Neural cell (in vitro differentiated cells): Measurements from ENCODE around the gene LCP2. TPM values are rescaled to one million over a fixed set of nuclear protein-coding genes. Genes with fewer than 3 reads are reported as not detected.

Source experiments
- H2AFZ ChIP-seq: fragments of 200-600, 300-800 bp; sonication (generic), shearing (Covaris generic); 2 replicates; pipeline ENCODE4 v1.6.0; 2014; ENCODE audit warnings: low read depth, mild to moderate bottlenecking, antibody characterized with exemption, low read length, moderate library complexity
- H3F3A ChIP-seq: fragments of 200-600 bp; shearing (Covaris generic); 2 replicates; pipeline ENCODE4 v1.6.1; 2016; ENCODE audit warnings: mild to moderate bottlenecking, moderate library complexity, mixed read lengths, antibody characterized with exemption, low read length; ENCODE audit not compliant: insufficient read depth, poor library complexity, severe bottlenecking
- H3K27ac ChIP-seq: fragments of 200-600, 300-800 bp; sonication (generic), shearing (Covaris generic); 2 replicates; pipeline ENCODE4 v1.5.1; 2014; ENCODE audit warnings: mild to moderate bottlenecking, low read length, moderate library complexity
- H3K27me3 ChIP-seq: fragments of 300-800, 200-600 bp; sonication (generic), shearing (Covaris generic); 2 replicates; pipeline ENCODE4 v1.6.0; 2014; ENCODE audit warnings: mild to moderate bottlenecking, low read depth, low read length, moderate library complexity; ENCODE audit not compliant: insufficient read depth
- H3K36me3 ChIP-seq: fragments of 300-800, 200-600 bp; sonication (generic), shearing (Covaris generic); 2 replicates; pipeline ENCODE4 v1.5.1; 2014; ENCODE audit warnings: mild to moderate bottlenecking, antibody characterized with exemption, low read length, moderate library complexity; ENCODE audit not compliant: insufficient read depth
- H3K4me2 ChIP-seq: fragments of 300-800, 200-600 bp; sonication (generic), shearing (Covaris generic); 2 replicates; pipeline ENCODE4 v1.6.0; 2014; ENCODE audit warnings: mild to moderate bottlenecking, low read length
- H3K4me3 ChIP-seq: fragments of 300-800, 200-600 bp; sonication (generic), shearing (Covaris generic); 2 replicates; pipeline ENCODE4 v1.5.1; 2014; ENCODE audit warnings: mild to moderate bottlenecking, low read length, moderate library complexity
- H3K79me2 ChIP-seq: fragments of 200-600 bp; shearing (Covaris generic); replicated peaks from 2 replicates; pipeline ENCODE4 v1.6.0; 2014; ENCODE audit warnings: mild to moderate bottlenecking, low read length, moderate library complexity; ENCODE audit not compliant: insufficient read depth
- H3K9ac ChIP-seq: fragments of 300-800, 200-600 bp; sonication (generic), shearing (Covaris generic); 2 replicates; pipeline ENCODE4 v1.6.1; 2016; ENCODE audit warnings: mild to moderate bottlenecking, low read length, mixed read lengths
- H3K9me2 ChIP-seq: fragments of 200-600 bp; shearing (Covaris generic); 2 replicates; pipeline ENCODE4 v1.6.1; 2016; ENCODE audit warnings: mild to moderate bottlenecking, low read length, mixed read lengths; ENCODE audit not compliant: insufficient read depth
- H3K9me3 ChIP-seq: fragments of 200-600, 300-800 bp; sonication (generic), shearing (Covaris generic); 2 replicates; pipeline ENCODE4 v1.6.1; 2016; ENCODE audit warnings: mild to moderate bottlenecking, mixed run types, low read length, moderate library complexity, mixed read lengths
- H4K20me1 ChIP-seq: fragments of 200-600 bp; shearing (Covaris generic); 2 replicates; pipeline ENCODE4 v1.6.1; 2016; ENCODE audit warnings: mild to moderate bottlenecking, mixed run types; ENCODE audit not compliant: insufficient read depth
- CTCF ChIP-seq: fragments of 450-650 bp; IDR thresholded peaks from 2 replicates; pipeline ENCODE4 v1.5.1; 2014; ENCODE audit warnings: antibody characterized with exemption, mild to moderate bottlenecking, moderate library complexity; ENCODE audit not compliant: poor library complexity, severe bottlenecking
- EP300 ChIP-seq: fragments of 450-650 bp; conservative IDR thresholded peaks from 2 replicates; pipeline ENCODE4 v1.6.1; 2014; ENCODE audit warnings: antibody characterized with exemption, mild to moderate bottlenecking, moderate library complexity; ENCODE audit not compliant: poor library complexity, severe bottlenecking
- EZH2 ChIP-seq: fragments of 200-600, 300-800 bp; shearing (Covaris generic), sonication (generic); IDR thresholded peaks from 2 replicates; pipeline ENCODE4 v1.6.1; 2014; ENCODE audit warnings: antibody characterized with exemption, low read length, borderline replicate concordance, mild to moderate bottlenecking; ENCODE audit not compliant: insufficient read depth, poor library complexity, severe bottlenecking
- MXI1 ChIP-seq: fragments of 450-650 bp; conservative IDR thresholded peaks from 2 replicates; pipeline ENCODE4 v1.6.1; 2014; ENCODE audit warnings: antibody characterized with exemption, mild to moderate bottlenecking; ENCODE audit not compliant: poor library complexity, severe bottlenecking
- POLR2AphosphoS5 ChIP-seq: IDR thresholded peaks from 2 replicates; pipeline ENCODE4 v1.6.1; 2012
- RAD21 ChIP-seq: fragments of 450-650 bp; conservative IDR thresholded peaks from 2 replicates; pipeline ENCODE4 v1.6.1; 2014; ENCODE audit warnings: antibody characterized with exemption, mild to moderate bottlenecking, moderate library complexity
- REST ChIP-seq: IDR thresholded peaks from 2 replicates; pipeline ENCODE4 v1.6.1; 2012; ENCODE audit warnings: borderline replicate concordance
- SMC3 ChIP-seq: fragments of 450-650 bp; conservative IDR thresholded peaks from 2 replicates; pipeline ENCODE4 v1.6.1; 2014; ENCODE audit warnings: antibody characterized with exemption, mild to moderate bottlenecking, moderate library complexity; ENCODE audit not compliant: poor library complexity
- TAF1 ChIP-seq: IDR thresholded peaks from 2 replicates; pipeline ENCODE4 v1.6.1; 2012; ENCODE audit warnings: low read depth
- polyA plus RNA-seq: library from polyadenylated mRNA; depleted of rRNA; stranded (reverse); fragments of >200 nt; gene quantifications from 2 replicates; pipeline ENCODE4 v1.2.3, GENCODE V29; 2014

Gene LCP2
- polyA plus RNA-seq, 1 donor from 2014 or later = not detected

GRCh38 chr5:170238456-170239196 is 59.0 kb downstream of the LCP2 start:
- Histone ChIP-seq H2AFZ (no peak overlapping the region), H3K9me3 (no peaks in the 10 kb centered on the region), H3K9ac (no peak overlapping the region)

More at GRCh38 chr5:170238456-170239196, 59.0 kb downstream of the LCP2 start:
- TF ChIP-seq TAF1 (no peak), REST (no peak), POLR2AphosphoS5 (no peak), CTCF (no peak), MXI1 (no peak), EZH2 (no peak), EP300 (no peak), RAD21 (no peak), SMC3 (no peak)
- H3K27me3 ChIP-seq = no peaks in the 10 kb centered on the region
- H4K20me1 ChIP-seq = no peaks in the 10 kb centered on the region
- H3K27ac ChIP-seq = no peak overlapping the region
- H3K9me2 ChIP-seq = no peaks in the 10 kb centered on the region
- no peaks in the 10 kb centered on the region for H3F3A ChIP-seq
- no peak overlapping the region for H3K4me2 ChIP-seq
- no peak overlapping the region for H3K4me3 ChIP-seq
- H3K79me2 ChIP-seq = no peaks in the 10 kb centered on the region
- H3K36me3 ChIP-seq = no peaks in the 10 kb centered on the region
